HG03175 (cell line): ENCODE data around the gene ABAT.

Experiments used
- ATAC-seq: cut with Tn5 transposase; IDR thresholded peaks from one replicate; pipeline ENCODE4 v1.9.1; 2021; ENCODE audit warnings: mild to moderate bottlenecking, moderate library complexity; ENCODE audit not compliant: unreplicated experiment

The ABAT gene

GRCh38 chr16:8714807-8715206 is 40.4 kb downstream of the ABAT start:
- no peak for ATAC-seq

DNA sequence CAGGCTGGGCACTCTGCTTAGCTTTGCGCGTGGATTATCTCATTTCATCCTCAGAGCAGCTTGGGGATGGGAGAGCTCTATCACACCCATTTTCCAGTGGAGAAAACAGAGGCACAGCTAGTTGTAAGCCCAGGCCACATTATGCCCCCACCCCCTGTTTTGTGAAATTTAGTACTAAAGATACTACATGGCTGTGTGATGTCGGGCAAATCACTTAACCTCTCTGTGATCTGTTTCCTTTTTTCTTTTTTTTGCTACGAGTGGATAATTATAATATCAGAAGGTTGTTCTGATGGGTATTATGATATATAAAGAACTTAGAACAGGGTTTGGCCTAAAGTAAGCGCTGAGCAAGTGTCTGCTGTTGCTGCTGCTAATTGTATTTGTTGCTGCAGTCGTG is 41.6 kb downstream of the ABAT start:
- no peak for ATAC-seq

GRCh38 chr16:8716592-8716991 is 42.2 kb downstream of the ABAT start:
- no peak for ATAC-seq

- ATAC-seq: no peak
Measured at GRCh38 chr16:8717469-8717868, 43.1 kb downstream of the ABAT start.

DNA sequence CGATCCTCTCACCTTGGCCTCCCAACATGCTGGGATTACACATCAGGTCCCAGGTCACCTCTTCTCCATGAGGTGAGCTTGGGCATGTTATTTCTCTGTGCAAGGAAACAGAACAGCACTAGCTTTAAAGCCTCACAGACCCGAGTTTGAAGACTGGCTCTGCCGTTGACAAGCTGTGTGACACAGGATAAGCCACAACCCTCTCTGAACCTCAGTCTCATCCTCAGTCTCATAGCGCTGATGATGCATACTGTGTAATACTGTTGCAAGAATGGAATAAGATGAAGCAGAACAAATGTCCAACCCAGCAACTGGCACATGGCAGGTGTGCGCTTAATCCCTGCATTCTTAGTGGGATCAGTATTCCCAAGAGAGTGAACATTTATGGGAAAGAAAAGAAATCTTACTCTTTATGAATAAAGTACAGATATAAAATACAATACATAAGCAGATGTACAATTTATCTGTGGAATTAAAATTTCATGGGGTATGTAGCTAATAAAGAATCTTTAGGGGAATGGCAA is 43.5 kb downstream of the ABAT start:
- no peak for ATAC-seq

DNA sequence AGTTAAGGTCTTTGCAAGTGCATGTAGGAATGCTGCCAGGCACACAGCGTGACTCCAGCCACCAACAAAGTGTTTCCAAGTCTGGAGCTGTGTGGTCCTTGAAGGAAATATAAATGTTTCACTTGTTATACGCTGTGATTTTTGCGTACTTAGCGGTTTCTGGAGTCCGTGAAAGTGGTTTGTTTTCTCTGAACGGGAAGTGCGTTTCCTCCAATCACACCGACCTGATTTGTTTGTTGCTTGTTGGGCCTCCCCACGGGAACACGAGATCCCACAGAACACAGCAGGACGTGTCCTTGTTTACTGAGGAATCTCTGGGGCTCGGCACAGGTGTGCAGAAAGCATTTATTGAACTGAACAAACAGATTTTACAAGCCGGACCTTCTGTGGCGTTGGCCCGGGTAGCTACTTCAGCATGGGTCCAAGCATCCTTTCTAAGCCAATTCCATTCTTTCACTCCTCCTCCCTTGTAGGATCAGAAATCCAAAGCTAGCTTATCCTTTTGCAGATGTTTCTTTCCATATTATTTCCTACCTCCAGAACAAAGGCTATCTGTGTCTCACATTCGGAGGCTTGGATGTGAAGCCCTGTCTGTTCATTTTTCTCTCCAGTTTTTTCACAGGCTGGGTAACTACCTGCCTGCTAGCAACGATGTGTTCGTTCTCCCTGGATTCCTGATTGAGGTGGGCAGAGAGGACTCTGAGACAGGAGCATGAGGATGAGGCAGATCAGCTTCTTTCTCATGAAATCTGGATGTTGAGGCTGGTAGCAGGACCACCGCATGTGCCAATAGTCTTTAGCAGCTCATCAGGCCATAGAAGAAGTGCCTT is 44.6 kb downstream of the ABAT start:
- no peak for ATAC-seq

DNA sequence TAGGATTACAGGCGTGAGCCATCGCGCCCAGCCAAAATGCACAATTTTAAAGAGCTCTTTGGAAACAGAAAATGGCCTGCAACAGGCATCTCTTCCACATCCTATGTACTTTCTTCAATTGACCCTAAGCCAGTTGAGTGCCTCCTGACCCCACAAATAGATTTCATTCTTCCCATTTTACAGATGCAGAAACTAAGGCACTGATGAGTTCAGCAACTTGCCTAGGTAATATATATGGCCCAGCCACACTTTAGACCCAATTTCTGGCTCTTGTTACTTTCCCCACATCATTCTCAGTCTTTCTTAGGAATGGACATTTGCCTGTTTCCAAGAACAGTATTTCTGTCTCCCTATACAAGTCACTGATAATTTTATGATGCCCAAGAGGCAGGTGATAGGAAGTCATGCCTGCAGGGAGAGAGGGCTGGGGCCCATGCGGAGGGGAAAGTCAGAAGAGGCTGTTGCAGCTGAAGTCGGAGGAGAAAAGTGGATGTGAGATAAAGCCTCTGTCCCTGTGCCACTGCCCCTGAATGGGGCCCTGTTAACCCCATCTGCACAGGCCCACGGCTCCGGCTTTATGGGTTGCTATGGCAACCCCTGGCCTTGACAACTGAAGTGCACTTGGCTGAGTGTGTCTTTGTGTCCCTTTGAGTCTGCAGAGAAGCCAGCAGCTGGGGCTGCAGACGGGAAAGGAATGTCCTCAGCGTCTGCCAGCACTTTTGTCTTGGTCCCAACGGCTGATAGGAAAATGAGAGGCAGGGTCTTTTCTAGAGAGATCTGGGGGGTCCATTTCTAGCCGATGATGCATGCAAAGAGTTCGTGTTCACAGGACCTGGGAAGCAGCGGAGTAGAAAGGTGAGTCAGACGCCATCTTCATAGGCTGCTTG is 45.9 kb downstream of the ABAT start:
- ATAC-seq: no peak

DNA sequence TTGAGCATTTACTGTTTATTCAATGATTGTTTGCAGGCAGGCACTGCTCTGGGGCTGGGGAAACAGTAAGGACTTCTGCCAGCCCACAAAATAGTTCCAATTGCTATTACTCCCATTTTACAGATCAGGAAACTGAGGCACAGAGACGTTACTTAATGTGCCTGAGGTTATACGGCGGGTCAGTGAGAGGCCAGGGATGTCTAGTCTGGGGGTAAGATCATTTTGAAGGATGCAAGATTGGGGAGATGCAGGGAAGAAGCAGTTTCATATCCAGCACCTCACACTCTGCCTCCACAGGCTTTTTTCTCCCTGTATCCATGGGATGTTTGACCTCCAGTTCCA is 46.5 kb downstream of the ABAT start:
- ATAC-seq: no peak

- no peak for ATAC-seq
Measured at GRCh38 chr16:8721336-8722024, 47.1 kb downstream of the ABAT start.

GRCh38 chr16:8722025-8722348 is 47.6 kb downstream of the ABAT start:
- ATAC-seq: no peak

GRCh38 chr16:8725513-8726178 is 51.2 kb downstream of the ABAT start:
- no peak for ATAC-seq

DNA sequence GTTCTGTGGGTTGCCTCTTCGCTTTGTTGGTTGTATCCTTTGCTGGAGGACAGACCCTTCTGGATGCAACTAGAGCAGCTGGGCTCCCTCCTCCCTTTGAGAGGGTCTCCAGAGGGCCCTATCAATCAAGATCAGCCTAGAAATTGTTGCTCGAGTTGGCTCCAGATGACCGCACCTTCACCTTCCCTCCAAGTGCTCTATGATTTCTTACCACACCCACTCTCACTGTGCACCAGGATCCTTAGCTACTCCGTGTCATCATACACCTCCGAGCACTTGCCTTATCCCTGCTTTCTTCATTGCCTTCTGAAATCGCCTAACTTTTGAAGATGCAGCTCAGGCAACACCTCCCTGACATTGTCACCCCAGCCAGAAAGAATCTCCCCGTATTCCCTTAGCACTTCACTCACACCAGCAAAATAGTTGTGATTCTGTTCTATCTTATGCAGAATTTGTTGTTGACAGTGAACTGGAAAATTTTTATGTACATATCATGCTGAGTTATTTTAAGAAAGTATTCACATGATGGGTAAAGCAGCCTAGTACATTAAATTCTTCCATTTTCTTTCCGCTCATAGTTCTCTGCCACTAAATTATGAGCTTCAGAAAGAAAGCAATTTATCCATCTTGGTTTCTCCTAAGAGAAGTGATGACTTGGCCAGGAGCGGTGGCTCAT is 52.9 kb downstream of the ABAT start:
- ATAC-seq: no peak

DNA sequence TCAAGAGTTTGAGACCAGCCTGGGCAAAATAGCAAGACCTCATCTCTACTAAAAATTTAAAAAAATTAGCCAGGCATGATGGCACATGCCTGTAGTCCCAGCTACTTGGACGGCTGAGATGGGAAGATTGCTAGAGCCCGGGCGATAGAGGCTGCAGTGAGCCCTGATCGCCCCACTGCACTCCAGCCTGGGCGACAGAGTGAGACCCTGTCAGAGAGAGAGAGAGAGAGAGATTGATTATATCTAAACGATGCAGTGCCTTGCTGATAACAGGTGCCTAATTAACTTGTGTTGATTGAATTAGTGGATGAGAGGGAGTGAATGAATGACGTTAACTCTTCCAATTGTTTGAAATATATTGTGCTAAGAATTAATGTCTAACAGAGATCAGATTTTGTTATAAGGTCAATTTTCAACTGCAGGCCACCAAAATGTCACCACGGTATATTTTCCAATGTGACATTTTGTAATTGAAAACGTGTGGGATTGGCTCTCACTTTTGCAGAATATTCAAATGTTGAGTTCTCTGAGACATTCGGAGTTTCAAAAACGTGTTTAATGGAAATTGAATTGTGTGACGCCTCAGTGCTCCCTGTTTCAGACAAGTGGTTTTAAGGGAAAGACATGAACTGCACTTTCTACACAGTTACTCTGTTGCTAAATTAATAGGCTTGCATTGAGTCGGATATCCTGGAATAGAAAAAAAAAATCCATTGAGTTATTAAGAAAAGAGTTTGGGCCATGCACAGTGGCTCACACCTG is 53.6 kb downstream of the ABAT start:
- ATAC-seq: no peak

DNA sequence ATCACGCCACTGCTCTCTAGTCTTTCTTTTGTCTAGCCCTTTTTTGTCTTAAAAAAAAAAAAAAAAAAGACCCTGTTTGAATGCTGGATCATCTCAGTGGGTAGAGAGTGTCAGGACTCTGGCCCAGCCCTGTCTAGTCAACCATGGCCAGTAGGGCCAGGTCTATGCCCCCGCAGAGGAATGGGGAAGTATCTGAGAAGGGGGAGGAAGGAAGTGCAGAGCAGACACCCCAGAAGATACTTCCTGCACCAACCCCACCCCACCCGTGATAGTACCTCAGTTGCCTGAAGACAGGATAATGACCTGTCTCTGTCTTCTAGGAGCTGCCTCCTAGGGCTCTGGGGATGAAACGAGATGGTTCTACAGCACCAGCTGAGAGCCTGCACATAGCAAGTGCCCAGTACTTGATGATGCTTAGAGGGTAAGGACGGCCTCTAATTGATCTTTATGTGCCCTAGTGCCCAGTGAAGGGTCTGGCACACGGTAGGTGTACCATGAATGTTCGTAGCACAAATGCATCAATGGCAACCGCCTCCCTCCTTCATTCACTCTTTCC is 55.4 kb downstream of the ABAT start:
- ATAC-seq: no peak

DNA sequence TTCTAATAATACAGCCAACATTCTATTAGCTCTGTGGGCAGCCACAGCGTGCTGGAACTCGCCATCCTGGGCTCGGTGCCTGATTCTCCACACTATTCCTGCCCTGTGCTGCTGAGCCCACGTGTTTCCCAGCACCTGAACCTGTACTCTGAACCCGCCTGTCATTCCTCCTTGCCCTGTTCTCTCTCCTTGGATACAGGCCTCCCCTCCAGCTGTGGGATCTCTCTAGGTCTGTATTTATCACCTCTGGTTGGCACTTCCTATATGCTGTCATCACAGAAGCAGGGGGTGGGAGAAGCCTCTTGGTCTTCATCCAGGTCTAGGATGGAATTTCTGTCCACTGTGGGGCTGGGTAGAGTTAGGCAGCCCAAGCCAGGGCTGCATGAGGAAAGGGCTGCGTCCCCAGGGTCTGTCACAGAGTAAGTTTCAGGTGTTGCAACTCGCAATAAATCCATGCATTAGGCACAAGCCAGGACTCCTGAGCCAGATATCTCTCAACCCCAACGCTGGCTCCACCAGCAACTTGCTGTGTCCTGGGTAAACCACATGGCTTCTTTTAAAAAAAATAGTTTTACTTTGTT is 56.0 kb downstream of the ABAT start:
- ATAC-seq: no peak

DNA sequence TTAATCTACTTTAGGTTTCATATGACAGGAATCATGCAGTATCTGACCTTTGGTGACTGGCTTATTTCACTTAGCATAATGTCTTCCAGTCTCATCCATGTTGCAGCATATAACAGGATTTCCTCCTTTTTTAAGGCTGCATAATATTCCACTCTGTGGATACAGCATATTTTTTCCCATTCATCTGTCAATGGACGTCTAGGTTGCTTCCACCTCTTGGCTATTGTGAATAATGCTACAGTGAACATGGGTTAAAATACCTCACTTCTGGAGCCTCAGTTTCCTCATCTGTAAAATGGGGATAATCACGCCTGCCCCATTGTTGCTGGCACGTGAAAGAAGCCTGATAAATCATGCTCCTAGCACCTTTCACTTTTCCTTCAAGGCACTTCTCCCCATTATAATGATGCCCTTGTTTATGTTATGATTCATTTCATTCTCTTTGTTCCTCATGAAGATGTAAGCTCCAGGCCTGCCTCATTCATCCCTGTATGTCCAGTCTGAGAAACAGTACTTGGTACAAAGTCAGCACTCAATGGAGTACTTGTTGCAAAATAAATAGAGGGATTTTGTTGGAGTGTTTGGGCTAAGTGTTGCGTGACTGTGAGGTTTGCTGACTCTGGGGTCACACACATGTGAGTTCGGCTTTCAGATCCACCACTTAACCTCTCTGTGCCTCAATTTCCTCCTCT is 59.6 kb downstream of the ABAT start:
- ATAC-seq: no peak

DNA sequence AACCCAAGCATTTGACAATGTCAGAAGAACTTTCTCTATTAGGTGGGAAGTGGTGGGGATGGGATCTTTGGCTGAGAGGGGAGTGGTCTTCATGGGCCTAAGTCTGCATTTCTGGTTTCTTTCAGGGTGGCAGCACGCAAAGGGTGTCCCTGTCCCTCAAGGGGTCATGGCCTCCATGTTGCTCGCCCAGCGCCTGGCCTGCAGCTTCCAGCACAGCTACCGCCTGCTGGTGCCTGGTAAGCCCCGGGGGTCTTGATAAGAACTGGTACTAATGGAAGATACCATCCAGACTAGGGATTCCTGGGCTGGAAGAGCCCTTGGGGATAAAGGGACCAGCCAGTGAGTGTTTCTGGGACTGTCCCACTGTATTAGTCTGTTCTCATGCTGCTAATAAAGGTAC is 61.2 kb downstream of the ABAT start:
- no peak for ATAC-seq

DNA sequence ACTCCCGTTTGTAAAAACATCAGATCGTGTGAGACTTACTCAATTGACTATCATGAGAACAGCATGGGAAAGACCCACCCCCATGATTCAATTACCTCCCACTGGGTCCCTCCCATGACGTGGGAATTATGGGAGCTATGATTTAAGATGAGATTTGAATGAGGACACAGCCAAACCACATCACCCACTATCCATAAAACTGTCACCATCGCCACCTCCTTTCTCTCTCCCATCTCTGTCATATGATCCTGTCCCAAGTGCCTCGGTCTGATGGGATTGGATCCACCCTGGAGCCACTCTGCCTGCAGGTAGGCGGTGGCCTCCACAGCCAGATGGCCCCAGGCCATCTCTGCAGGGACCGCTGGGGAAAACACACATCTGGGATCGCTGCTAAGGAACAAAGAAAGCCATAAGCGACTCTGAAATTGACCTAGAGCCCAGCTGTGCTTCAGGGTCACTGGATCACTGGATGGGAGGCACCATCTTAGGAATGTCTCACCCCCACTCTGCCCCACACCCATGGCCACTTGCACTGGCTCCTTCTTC is 61.8 kb downstream of the ABAT start:
- ATAC-seq: no peak
